ENCODE results near the gene ASB16. TPM values are rescaled to one million over a fixed set of nuclear protein-coding genes. Genes with fewer than 3 reads are reported as not detected.

ASB16 gene
- total and polyA plus RNA-seq, 10 of the 15 experiments (the other 5 are each of a cell fraction or from before 2014, with no cell fraction given) = 0.07 to 1.1 (median 0.44) TPM; not detected in 5

GRCh38 chr17:44174427-44174826 lies 3.9 kb downstream of the ASB16 start:
- Histone ChIP-seq H4K20me1 (ENCODE audit: control insufficient read depth, insufficient read depth) (no peaks in the 10 kb centered on the region), H3K4me2 (ENCODE audit: control insufficient read depth, insufficient read depth) (no peak overlapping the region), H3K79me2 (ENCODE audit: control insufficient read depth, insufficient read depth, low read length) (no peaks in the 10 kb centered on the region), H3K9ac (ENCODE audit: control insufficient read depth, insufficient read depth, low read length) (no peak overlapping the region), H3K4me1 (ENCODE audit: control insufficient read depth, insufficient read depth, low read length) (peaks cover 5% of the 10 kb centered on the region), H3K36me3 (ENCODE audit: control insufficient read depth in 2 of 2, insufficient read depth in 2 of 2, low read length in 1 of 2) (peaks cover 4 to 7% of the 10 kb centered on the region in 2 experiments), H3K27me3 (replicated peaks in 1 of 2; ENCODE audit: control insufficient read depth in 2 of 2, insufficient read depth in 2 of 2, low read length in 1 of 2) (no peaks in the 10 kb centered on the region), H3K27ac (ENCODE audit: control insufficient read depth, insufficient read depth) (no peak overlapping the region), H2AFZ (ENCODE audit: control insufficient read depth, low read depth, low read length) (no peak overlapping the region), H3K9me3 (replicated peaks; ENCODE audit: control insufficient read depth, insufficient read depth, low read length) (no peaks in the 10 kb centered on the region), H3K4me3 (no peak overlapping the region)
- 76% methylated on average over 2 of the region's 2 CpGs for WGBS (ENCODE audit: insufficient coverage, insufficient replicate concordance, low lambda C conversion rate, missing lambda C conversion rate)
- ATAC-seq = no peak
- TF ChIP-seq STAT1 (conservative IDR thresholded peaks at IDR 0.05) (no peak), ESRRA (IDR thresholded peaks at IDR 0.05; ENCODE audit: low read length) (no peak), NR2F1 (conservative IDR thresholded peaks at IDR 0.05) (no peak), KDM1A (IDR thresholded peaks at IDR 0.05; ENCODE audit: borderline replicate concordance) (no peak), SIN3A (IDR thresholded peaks at IDR 0.05; ENCODE audit: low read depth, low read length) (no peak), SPI1 (IDR thresholded peaks at IDR 0.05; ENCODE audit: borderline replicate concordance, insufficient read depth, low read depth, low read length) (no peak), RCOR1 (conservative IDR thresholded peaks at IDR 0.05; ENCODE audit: low read depth, low read length) (no peak), SMAD5 (IDR thresholded peaks at IDR 0.05; ENCODE audit: low read depth) (no peak), RFX5 (IDR thresholded peaks at IDR 0.05; ENCODE audit: low read depth, low read length) (no peak)
- in situ Hi-C loops (cut with MboI) (no loop called here), intact Hi-C loops (cut with micrococcal nuclease; ENCODE audit: unreplicated experiment) (no loop called here)
- CTCF ChIA-PET = interaction anchor here (0.6 kb wide), 1 partner anchor 21 kb away, joined by 3 read pairs; no protein-coding TSS in a partner anchor
- no TSS peak for BruUV-seq (replicated peaks)
- RAD21 ChIA-PET (ENCODE audit: unreplicated experiment) = no interaction called here
- POLR2A ChIA-PET = no interaction called here
- SMC1A ChIA-PET (ENCODE audit: uncharacterized antibody, unreplicated experiment) = interaction anchor here (1.3 kb wide), 1 partner anchor 23 kb away, joined by 3 read pairs; no protein-coding TSS in a partner anchor
- no peak for FAIRE-seq
- no peak for DNase-seq (ENCODE audit: low read depth, low spot score)

- Histone ChIP-seq H3K9ac (ENCODE audit: control insufficient read depth, insufficient read depth, low read length) (no peak overlapping the region), H3K27ac (ENCODE audit: control insufficient read depth, insufficient read depth) (no peak overlapping the region), H3K4me1 (ENCODE audit: control insufficient read depth, insufficient read depth, low read length) (no peaks in the 10 kb centered on the region; the same call in 1 of the 2 replicates), H3K27me3 (replicated peaks in 1 of 2; ENCODE audit: control insufficient read depth in 2 of 2, insufficient read depth in 2 of 2, low read length in 1 of 2) (no peaks in the 10 kb centered on the region), H2AFZ (ENCODE audit: control insufficient read depth, low read depth, low read length) (no peak overlapping the region), H4K20me1 (ENCODE audit: control insufficient read depth, insufficient read depth) (no peaks in the 10 kb centered on the region), H3K4me2 (ENCODE audit: control insufficient read depth, insufficient read depth) (no peak overlapping the region), H3K9me3 (replicated peaks; ENCODE audit: control insufficient read depth, insufficient read depth, low read length) (no peaks in the 10 kb centered on the region), H3K79me2 (ENCODE audit: control insufficient read depth, insufficient read depth, low read length) (no peaks in the 10 kb centered on the region), H3K36me3 (ENCODE audit: control insufficient read depth in 2 of 2, insufficient read depth in 2 of 2, low read length in 1 of 2) (peaks cover 4 to 7% of the 10 kb centered on the region in 2 experiments), H3K4me3 (no peak overlapping the region)
- BruUV-seq (replicated peaks) = no TSS peak
- ChIA-PET RAD21 (ENCODE audit: unreplicated experiment) (no interaction called here), POLR2A (no interaction called here), SMC1A (ENCODE audit: uncharacterized antibody, unreplicated experiment) (no interaction called here), CTCF (interaction anchor here (0.9 to 1.3 kb wide), 2 partner anchors 26 to 33 kb away, joined by 3 read pairs; no protein-coding TSS in a partner anchor)
- in situ Hi-C loops (cut with MboI) = no loop called here
- FAIRE-seq (no peak), DNase-seq (ENCODE audit: low read depth, low spot score) (no peak), ATAC-seq (no peak; the same call in 2 of the 3 replicates)
- 100% methylated on average over 1 of the region's 1 CpG for WGBS (ENCODE audit: insufficient coverage, insufficient replicate concordance, low lambda C conversion rate, missing lambda C conversion rate)
- intact Hi-C loops (cut with micrococcal nuclease; ENCODE audit: unreplicated experiment) = no loop called here
- TF ChIP-seq BCL3 (IDR thresholded peaks at IDR 0.05; ENCODE audit: borderline replicate concordance, insufficient read depth, low read depth, low read length, poor library complexity, severe bottlenecking) (no peak), IKZF1 (conservative IDR thresholded peaks at IDR 0.05) (no peak), ZSCAN29 (IDR thresholded peaks at IDR 0.05) (no peak), POLR2AphosphoS5 (IDR thresholded peaks at IDR 0.05; ENCODE audit: low read length) (no peak), NR2C1 (IDR thresholded peaks at IDR 0.05) (no peak), SMC3 (IDR thresholded peaks at IDR 0.05; ENCODE audit: borderline replicate concordance, low read length) (no peak), EGR1 (IDR thresholded peaks at IDR 0.05; ENCODE audit: borderline replicate concordance in 1 of 2, low read depth in 2 of 2, low read length in 2 of 2) (no peak), SUPT20H (IDR thresholded peaks at IDR 0.05; ENCODE audit: borderline replicate concordance, control insufficient read depth, low read depth, low read length) (no peak), ZNF622 (IDR thresholded peaks at IDR 0.05) (no peak)
These were observed 5.8 kb downstream of the ASB16 start for GRCh38 chr17:44176257-44176656.
